ENCODE measurements around the gene CLDN16.

Gene CLDN16

GRCh38 chr3:190381441-190381840 lies 6.5 kb upstream of the CLDN16 start:
- DNase-seq: no peak

GRCh38 chr3:190382082-190382481 lies 5.9 kb upstream of the CLDN16 start:
- DNase-seq: no peak

GRCh38 chr3:190384309-190384756 lies 3.6 kb upstream of the CLDN16 start:
- no peak for DNase-seq

GRCh38 chr3:190385731-190386688 lies 2.0 kb upstream of the CLDN16 start:
- DNase-seq: peak; percentile 13

GRCh38 chr3:190388703-190389102 lies 740 bp downstream of the CLDN16 start:
- DNase-seq: no peak

GRCh38 chr3:190396001-190396400 lies 8.0 kb downstream of the CLDN16 start:
- no peak for DNase-seq

- DNase-seq: no peak
Measured at GRCh38 chr3:190397889-190398288, 9.9 kb downstream of the CLDN16 start.

- no peak for DNase-seq
Measured at GRCh38 chr3:190399677-190400076, 11.7 kb downstream of the CLDN16 start.

GRCh38 chr3:190401963-190402362 lies 14.0 kb downstream of the CLDN16 start:
- DNase-seq: no peak

- DNase-seq: no peak
Measured at GRCh38 chr3:190404715-190405114, 16.8 kb downstream of the CLDN16 start.

- no peak for DNase-seq
Measured at GRCh38 chr3:190414297-190414696, 26.3 kb downstream of the CLDN16 start.

- no peak for DNase-seq
Measured at GRCh38 chr3:190424108-190424477, 36.1 kb downstream of the CLDN16 start.

- DNase-seq: no peak
Measured at GRCh38 chr3:190424478-190425439, 36.8 kb downstream of the CLDN16 start.

- no peak for DNase-seq
Measured at GRCh38 chr3:190425833-190426232, 37.9 kb downstream of the CLDN16 start.

- no peak for DNase-seq
Measured at GRCh38 chr3:190426806-190427507, 39.0 kb downstream of the CLDN16 start.

GRCh38 chr3:190429681-190430080 lies 41.7 kb downstream of the CLDN16 start:
- DNase-seq: no peak

GRCh38 chr3:190430906-190431305 lies 42.9 kb downstream of the CLDN16 start:
- DNase-seq: no peak

GRCh38 chr3:190432216-190432615 lies 44.3 kb downstream of the CLDN16 start:
- DNase-seq: no peak

GRCh38 chr3:190433626-190434025 lies 45.7 kb downstream of the CLDN16 start:
- DNase-seq: no peak

- DNase-seq: no peak
Measured at GRCh38 chr3:190435618-190436017, 47.7 kb downstream of the CLDN16 start.

- DNase-seq: no peak
Measured at GRCh38 chr3:190436331-190436730, 48.4 kb downstream of the CLDN16 start.

GRCh38 chr3:190442240-190442639 lies 54.3 kb downstream of the CLDN16 start:
- no peak for DNase-seq

GRCh38 chr3:190443257-190443656 lies 55.3 kb downstream of the CLDN16 start:
- no peak for DNase-seq
